ENCODE measurements around the gene FOXP2.
"Not testable (repeated sequence)": the region's sequence is repeated elsewhere in the genome, so short reads cannot be mapped to it uniquely, and the experiment has no call there.

The FOXP2 gene

DNA sequence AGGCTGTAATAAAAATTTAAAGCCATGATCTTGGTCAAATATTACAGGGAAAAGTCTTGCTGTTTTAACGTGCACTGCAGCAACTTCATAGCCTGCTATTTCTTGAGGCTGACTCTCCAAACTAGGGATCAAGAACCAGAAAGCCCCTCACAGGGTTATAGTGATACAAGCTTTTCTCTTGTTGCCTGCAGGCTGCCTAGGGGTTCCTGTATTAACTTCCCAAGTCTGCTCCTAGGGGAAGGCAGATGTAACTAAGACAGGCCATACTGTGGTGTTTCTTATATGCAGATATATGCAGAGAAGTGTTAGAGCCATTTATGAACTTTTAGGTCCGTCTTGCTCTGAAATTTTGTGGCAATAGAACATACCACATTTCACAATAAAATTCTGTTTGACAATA lies 175.7 kb downstream of the FOXP2 start:
- no peak for DNase-seq

- no peak for DNase-seq
These were observed 184.3 kb downstream of the FOXP2 start for GRCh38 chr7:114598946-114599345.

GRCh38 chr7:114606100-114606499 lies 191.5 kb downstream of the FOXP2 start:
- no peak for DNase-seq

GRCh38 chr7:114608822-114609221 lies 194.2 kb downstream of the FOXP2 start:
- not testable (repeated sequence) for DNase-seq

DNA sequence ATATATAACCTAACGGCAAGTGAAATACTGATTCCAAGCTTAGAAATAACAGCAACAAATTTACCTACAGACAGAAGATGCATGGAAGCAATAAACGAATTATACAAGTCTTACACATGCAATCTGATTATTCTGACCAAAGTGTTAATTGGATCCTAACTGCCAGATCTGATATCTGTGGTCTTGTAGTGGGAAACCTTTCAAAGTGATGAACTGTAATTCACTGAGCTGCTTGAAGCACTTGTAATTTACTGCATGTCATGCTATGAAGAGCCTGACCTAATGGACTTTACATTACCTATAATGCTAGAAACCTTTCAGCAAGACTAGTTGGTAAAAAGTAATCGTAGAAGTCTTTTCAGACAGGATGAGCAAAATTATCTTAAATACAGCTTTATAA lies 205.6 kb downstream of the FOXP2 start:
- no peak for DNase-seq

- DNase-seq = no peak
These were observed 207.6 kb downstream of the FOXP2 start for GRCh38 chr7:114622221-114622620.

DNA sequence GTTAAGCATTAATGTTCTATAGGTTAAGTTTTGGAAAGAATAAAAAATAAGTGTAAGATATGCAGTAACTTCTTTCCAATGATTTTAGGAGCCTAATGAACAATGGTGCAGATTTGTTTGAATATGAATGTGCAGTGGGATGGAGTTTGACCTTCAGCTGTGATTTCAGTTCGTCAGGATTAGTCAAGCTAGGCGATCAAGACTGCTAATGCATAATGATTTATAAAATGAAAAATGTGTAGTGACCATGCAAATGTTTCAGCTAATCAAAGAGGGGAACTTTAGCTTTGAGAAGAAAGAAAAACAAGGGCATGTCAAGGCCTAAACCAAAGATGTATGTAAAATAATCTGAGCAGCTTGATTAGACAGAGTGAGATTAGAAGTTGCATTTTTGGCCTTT lies 208.5 kb downstream of the FOXP2 start:
- no peak for DNase-seq

DNA sequence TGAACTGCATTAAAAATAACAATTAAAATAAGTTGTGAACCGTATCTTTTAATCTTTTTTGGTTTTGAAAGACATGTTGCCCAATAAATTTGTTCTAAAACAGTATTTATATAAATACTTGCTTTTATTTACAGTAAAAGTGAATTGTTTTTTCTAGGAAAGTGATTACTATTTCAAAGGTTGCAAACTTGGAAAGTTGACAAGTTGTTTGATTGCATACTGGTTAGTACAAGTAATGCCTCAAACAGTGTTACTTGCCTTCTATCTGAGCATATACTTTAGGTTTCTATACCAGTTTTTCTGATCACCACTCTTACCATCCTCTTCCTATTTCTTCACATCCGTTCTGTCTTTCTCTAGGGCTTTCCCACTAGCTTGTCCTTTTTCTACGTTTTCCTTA lies 212.6 kb downstream of the FOXP2 start:
- no peak for DNase-seq

DNA sequence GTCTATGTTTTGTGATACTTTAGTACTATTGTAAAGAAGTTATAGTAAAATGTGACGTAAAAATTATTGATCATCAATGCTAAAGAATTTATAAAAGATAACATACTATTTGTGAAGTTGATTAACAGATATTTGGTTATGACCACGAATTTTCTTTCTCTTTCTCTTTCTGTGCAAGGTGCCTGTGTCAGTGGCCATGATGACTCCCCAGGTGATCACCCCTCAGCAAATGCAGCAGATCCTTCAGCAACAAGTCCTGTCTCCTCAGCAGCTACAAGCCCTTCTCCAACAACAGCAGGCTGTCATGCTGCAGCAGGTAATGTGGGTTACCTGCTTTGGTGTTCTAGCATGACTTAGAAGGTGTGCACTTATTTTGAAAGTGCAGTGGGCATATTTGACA lies 213.7 kb downstream of the FOXP2 start:
- DNase-seq = no peak

DNA sequence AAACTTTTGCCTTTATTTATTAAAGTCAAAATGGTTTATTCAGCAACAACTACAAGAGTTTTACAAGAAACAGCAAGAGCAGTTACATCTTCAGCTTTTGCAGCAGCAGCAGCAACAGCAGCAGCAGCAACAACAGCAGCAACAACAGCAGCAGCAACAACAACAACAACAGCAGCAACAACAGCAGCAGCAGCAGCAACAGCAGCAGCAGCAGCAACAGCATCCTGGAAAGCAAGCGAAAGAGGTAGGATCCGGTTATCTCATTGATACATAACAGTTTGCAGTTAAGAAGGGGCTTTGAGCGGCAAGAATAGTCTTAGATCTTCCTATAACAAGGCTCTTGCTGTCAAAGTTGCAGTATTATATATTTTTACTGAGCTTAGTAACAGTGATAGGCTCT lies 215.1 kb downstream of the FOXP2 start:
- no peak for DNase-seq

DNA sequence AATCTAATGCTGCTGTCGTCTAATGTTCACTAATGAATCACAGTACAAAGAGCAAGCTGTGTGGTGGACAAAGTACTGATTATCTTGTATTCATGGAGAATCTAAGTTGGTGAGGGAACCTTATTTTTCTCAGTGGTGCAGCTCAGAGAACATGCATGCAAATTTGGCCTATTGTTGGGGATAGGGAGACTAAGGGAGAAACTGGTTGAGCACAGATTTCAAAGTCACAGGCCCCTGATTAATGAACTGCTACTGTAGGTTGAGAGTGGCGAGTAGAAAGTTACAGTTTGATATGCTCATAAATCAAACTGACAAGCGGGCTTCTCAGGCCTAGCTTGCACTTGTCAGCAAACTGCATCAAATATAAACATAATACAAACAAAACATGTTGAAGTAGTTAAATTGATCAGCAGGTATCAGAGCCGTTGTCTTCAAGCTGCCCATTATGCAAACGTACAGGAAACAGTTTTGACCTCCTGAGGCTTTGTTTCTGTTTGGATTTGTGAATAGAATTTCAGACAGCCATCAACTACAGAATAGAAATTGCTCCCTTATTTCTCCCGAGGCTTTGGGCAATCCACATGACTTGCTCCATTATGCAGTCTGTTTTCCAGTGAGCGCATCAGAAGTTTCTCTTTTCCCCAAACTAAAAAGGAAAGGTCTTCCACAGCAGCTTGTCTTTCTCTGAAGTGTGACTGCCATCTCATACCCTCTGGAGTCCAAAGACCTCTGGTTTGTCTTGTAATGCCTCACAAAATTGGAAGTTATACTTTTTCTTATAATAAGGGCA lies 215.8 kb downstream of the FOXP2 start:
- peak; percentile 23 for DNase-seq

- no peak for DNase-seq
These were observed 216.7 kb downstream of the FOXP2 start for GRCh38 chr7:114631249-114631822.

- no peak for DNase-seq
These were observed 224.8 kb downstream of the FOXP2 start for GRCh38 chr7:114639451-114639850.

- no peak for DNase-seq
These were observed 229.8 kb downstream of the FOXP2 start for GRCh38 chr7:114644455-114644854.

DNA sequence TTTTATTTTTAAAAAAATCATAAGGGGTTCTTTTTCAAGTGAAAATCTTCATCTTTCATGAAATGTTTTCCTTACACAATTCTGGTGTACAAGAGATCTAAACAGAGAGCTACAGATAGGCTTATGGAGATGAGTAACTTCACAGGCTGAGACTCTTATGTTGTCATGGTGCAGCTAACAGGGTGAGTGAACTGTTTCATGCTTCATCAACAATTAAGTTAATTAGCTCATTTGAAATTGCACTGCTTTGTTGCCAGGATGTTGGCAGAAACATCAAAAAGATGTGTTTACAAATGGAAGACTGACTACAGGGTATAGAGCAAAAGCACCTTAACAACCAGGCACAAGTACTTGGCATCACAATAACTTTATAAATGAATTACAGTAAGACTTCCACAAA lies 230.8 kb downstream of the FOXP2 start:
- DNase-seq = no peak

GRCh38 chr7:114647518-114647917 lies 232.9 kb downstream of the FOXP2 start:
- DNase-seq = no peak

- DNase-seq = no peak
These were observed 233.5 kb downstream of the FOXP2 start for GRCh38 chr7:114648117-114648516.

- DNase-seq = no peak
These were observed 234.1 kb downstream of the FOXP2 start for GRCh38 chr7:114648680-114649079.

GRCh38 chr7:114649689-114650088 lies 235.1 kb downstream of the FOXP2 start:
- no peak for DNase-seq

DNA sequence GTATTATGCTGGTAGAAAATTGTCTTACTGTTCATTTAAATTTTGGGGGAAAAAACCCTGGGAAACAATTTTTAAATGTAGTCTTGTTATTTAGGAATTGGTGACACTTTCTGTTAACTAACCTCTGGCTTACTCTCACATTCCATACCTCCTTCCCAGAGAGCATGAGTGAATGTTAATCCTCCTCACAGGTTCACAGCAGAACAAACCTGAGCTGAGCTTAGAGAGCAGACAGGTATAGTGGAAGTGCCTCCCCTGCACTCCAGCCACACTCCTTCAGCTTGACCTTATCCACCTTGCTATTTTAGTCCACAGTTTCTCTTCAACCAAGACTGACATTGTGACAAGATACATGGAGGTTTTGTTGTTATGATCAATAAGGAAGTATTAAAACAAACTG lies 235.9 kb downstream of the FOXP2 start:
- no peak for DNase-seq

DNA sequence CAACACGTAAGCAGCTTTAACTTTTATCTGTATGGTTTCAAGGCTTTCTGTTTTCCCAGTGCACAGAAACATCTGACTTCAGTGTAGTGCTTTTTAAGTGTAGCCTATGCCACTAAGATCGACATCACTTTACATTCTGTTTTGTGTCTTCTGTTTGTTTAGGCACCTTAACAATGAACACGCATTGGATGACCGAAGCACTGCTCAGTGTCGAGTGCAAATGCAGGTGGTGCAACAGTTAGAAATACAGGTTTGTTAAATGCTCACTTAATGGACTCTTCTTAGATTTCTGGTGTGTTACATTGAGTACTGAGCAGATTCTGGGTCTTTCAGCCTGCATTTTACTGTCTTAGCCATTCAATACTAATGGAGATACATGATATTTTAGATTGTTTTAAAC lies 237.4 kb downstream of the FOXP2 start:
- no peak for DNase-seq

GRCh38 chr7:114653364-114654088 lies 238.9 kb downstream of the FOXP2 start:
- no peak for DNase-seq

GRCh38 chr7:114656466-114656865 lies 241.9 kb downstream of the FOXP2 start:
- no peak for DNase-seq

- no peak for DNase-seq
These were observed 242.7 kb downstream of the FOXP2 start for GRCh38 chr7:114657279-114657678.
